Loucy (cell line): ENCODE measurements around the gene ZFYVE28.

Experiments
- CTCF ChIP-seq: fragments of 200-600 bp; sonication (generic); conservative IDR thresholded peaks from 2 replicates; pipeline ENCODE4 v1.5.1; 2014; ENCODE audit warnings: mild to moderate bottlenecking, antibody characterized with exemption, low read length
- EZH2phosphoT487 ChIP-seq: fragments of 200-600 bp; IDR thresholded peaks from 2 replicates; pipeline ENCODE4 v1.6.1; 2018; ENCODE audit warnings: antibody characterized with exemption, mild to moderate bottlenecking, moderate library complexity, borderline replicate concordance

GRCh38 chr4:2415213-2415612 is 3.2 kb downstream of the ZFYVE28 start:
- TF ChIP-seq CTCF (no peak), EZH2phosphoT487 (no peak)
